HG02763 (cell line): ENCODE data around the gene ACOX1.

Source experiments
- ATAC-seq: cut with Tn5 transposase; IDR thresholded peaks from one replicate; pipeline ENCODE4 v1.9.1; 2021; ENCODE audit warnings: mild to moderate bottlenecking, moderate library complexity; ENCODE audit not compliant: unreplicated experiment

The ACOX1 gene

GRCh38 chr17:75893305-75894048, 85.5 kb downstream of the ACOX1 start:
- no peak for ATAC-seq

- no peak for ATAC-seq
Measured at GRCh38 chr17:75892556-75893224, 86.3 kb downstream of the ACOX1 start.

- ATAC-seq: no peak
Measured at GRCh38 chr17:75891605-75892555, 87.1 kb downstream of the ACOX1 start.
